ENCODE results near the gene WDR26.
"Not testable (repeated sequence)": the region's sequence is repeated elsewhere in the genome, so short reads cannot be mapped to it uniquely, and the experiment has no call there.

The WDR26 gene

DNA sequence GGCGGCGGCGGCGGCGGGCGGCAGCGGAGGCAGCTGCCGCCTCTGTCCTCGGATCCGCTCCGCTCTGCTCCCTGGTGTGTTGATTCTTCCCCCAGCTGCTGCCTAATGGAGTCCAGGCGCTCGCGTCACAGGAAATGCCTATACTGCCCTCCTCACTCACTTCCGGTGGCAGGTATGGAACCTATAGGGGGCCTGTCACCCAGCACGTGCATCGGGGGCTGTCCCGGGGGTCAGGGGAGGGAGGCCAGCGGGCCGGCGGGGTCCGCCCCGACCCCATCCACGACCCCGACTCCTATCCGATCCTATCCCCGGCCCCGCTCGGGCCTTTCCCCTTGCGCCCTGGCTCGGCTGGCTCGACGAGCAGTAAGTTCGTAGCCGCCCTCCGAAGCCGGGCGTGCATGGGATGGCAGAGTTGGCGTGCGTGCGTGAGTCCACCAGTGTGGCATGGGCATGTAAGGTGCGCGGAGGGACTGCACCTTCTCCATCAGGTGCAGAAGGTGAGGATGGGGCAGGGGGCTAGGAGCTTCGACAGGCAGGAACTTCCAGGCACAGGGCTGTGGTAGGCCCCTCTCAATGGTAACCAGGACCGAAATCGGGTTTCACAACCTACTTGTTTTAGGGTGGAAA lies at the start of gene WDR26:
TSS of gene WDR26 (minus strand) at position 107 of the 627 bp plus-strand sequence.
- no peak for DNase-seq (ENCODE audit: low read depth)

DNA sequence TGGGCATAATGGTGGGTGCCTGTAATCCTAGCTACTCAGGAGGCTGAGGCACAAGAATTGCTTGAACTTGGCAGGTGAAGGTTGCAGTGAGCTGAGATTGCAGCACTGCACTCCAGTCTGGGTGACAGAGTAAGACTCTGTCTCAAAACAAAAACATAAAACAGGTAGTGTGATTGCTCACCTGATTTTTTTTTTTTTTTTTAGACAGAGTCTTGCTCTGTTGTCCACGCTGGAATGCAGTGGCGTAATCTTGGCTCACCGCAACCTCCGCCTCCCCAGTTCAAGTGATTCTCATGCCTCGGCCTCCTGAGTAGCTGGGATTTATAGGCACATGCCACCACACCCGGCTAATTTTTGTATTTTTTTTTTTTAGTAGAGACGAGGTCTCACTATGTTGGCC lies 48.6 kb upstream of the WDR26 start:
- DNase-seq (ENCODE audit: low read depth) = not testable (repeated sequence)

DNA sequence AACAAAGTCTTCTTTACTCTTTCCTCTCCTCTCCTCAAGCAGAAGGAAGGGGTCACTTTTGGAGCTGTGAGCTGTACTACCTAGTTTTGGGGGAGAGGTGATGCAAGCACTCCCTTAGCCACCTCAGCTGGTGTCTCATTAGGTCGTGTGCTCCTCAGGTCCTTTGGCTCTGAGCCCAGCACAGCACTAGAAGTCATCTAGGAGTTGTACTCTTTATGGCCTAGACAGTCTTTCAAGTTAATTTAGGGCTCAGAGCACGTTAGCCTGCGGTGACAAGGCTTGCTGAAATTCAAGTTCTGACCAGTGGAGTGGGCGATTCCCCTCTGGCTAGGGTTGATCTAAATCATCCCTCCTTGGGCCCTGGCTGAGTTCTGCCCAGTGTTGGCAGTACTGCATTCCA lies 48.0 kb upstream of the WDR26 start:
- no peak for DNase-seq (ENCODE audit: low read depth)

DNA sequence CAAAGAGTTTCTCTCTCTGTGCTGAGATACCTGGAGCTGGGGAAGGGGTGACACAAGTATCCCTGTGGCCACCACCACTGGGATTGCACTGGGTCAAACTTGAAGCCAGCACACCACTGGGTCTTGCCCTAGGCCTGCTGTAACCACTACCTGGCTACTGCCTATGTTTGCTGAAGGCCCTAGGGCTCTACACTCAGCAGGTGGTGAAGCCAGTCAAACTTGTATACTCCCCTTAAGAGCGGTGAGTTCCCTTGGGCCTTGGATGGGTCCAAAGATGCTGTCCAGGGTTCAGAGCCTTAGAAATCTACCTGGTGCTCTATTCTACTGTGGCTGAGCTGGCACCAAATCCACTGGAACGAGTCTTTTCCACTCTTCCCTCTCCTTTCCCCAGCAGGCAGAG lies 47.0 kb upstream of the WDR26 start:
- no peak for DNase-seq (ENCODE audit: low read depth)

DNA sequence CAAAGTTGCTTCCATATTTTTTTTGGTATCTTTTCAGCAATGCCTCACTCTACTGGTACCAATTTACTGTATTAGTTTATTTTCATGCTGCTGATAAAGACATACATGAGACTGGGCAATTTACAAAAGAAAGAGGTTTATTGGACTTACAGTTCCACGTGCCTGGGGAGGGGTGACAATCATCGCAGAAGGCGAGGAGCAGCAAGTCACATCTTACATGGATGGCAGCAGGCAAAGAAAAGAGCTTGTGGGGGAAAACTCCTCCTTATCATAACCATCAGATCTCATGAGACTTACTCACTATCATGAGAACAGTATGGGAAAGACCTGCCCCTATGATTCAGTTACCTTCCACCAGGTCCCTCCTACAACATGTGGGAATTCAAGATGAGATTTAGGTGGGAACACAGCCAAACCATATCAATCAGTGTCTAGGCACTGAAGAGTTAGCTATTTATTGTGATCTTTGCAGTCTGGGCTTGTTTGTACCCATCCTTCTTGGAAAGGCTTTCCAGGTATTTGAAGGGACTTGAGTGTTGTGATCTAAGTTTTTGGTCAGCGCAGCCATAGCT lies 46.4 kb upstream of the WDR26 start:
- DNase-seq (ENCODE audit: low read depth) = not testable (repeated sequence)

DNA sequence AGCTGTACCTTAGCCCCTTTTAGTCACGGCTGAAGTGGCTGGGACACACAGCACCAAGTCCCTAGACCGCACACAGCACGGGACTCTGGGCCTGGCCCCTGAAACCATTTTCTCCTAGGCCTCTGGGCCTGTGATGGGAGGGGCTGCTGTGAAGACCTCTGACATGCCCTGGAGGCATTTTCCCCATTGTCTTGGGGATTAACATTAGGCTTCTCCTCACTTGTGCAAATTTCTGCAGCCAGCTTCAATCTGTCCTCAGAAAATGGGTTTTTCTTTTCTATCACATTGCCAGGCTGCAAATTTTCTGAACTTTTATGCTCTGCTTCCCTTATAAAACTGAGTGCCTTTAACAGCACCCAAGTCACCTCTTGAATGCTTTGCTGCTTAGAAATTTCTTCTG lies 45.6 kb upstream of the WDR26 start:
- not testable (repeated sequence) for DNase-seq (ENCODE audit: low read depth)

DNA sequence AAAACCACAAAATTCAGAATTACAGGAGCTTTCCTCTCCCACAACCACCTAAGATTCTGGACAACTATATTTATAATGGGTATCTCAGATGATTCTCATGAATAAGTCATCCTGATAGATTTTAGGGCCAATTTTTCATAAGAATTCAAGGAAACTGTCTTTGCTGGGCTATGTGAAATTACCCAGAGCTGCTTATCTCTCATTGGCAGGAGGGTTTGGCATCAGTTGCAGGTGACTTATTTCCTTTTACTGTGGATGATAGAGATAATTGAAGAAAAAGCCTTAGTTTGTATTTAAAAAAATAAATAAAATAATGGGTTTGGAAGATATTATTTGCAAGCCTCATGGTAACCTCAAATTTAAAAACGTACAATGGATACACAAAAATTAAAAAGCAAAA lies 38.2 kb upstream of the WDR26 start:
- no peak for DNase-seq (ENCODE audit: low read depth)

DNA sequence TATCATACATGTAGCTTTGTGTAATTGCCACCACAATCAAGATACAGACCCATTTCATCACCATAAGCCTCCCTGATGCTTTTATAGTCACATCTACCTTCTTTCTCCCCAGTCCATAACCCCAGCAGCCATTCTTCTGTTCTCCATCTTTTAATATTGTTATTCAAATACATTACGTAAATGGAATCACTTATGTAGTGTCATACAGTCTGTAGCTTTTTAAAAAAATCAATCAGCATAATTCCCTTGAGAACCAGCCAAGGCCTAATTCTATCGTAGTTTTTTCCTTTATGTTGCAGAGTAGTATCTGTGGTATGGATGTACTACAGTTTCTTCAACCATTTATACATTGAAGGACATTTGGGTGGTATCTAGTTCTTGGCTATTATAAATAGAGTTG lies 31.6 kb upstream of the WDR26 start:
- DNase-seq (ENCODE audit: low read depth) = no peak

DNA sequence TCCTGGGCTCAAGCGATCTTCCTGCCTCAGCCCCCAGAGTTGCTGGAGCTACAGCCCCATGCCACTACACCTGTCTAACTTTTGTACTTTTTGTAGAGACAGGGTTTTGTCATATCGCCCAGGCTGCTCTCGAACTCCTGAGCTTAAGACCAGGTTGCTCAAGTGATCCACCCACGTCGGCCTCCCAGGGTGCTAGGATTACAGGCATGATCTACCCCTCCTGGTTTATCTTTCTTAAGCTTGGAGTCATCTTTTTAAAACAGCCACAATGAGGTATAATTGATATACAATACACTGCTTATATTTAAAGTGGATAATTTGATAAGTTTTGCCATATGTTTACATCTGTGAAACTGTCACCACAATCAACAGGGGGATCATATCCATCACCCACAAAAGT lies 25.4 kb upstream of the WDR26 start:
- DNase-seq (ENCODE audit: low read depth) = no peak

DNA sequence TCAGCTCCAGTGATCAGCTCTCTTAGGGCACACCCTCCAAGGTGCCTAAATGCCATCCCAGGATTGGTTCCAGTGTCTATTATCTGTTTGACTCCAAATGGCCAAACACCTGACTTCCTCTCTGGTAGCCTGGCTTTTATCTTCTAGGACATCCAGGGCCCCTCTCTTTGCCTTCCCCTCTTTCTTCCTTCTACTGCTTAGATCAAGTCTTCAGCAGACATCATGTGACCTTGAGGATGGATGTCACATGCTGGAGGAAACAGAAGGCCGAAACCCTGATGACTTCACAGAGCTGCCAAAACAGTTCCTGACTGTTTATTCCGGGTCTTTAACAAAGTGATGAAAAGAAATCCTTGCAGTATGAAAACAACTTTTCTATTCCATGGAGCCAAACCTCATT lies 24.4 kb upstream of the WDR26 start:
- DNase-seq (ENCODE audit: low read depth) = no peak

DNA sequence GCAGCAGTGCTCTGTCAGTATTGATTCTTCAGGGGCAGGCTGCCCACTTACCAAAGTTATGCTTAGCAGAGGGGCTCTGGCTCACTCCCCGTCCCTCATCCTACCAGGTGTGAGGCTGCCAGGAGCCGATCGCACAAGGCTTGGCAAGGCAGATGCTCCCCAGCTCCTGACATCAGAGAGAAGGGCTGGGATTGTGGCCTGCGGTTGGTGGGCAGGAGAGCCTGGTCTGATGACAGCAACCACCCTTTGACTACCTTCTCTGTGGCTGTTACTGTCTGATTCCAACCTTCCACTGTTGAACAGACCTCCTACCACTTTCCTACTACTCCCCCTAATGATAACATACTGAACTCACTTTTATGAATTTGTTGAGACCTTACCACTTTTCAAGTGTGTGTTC lies 23.7 kb upstream of the WDR26 start:
- DNase-seq (ENCODE audit: low read depth) = no peak

DNA sequence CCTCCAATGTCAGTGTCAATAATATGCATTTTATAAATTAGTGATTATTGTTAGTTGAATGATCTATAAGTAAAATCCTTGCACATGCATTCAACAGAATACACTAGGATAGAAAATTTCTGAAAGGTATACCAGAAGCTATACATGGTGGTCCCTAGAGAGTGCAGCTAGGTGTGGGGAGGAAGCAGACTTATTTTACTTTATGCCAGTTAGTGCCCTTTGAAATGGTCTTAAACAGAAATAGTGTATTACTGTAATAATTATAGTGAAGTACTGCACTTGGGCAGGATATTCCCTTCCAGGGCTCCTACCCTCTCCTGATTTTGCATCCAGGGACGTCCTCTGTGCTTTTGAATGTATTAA lies 23.2 kb upstream of the WDR26 start:
- DNase-seq (ENCODE audit: low read depth) = no peak

DNA sequence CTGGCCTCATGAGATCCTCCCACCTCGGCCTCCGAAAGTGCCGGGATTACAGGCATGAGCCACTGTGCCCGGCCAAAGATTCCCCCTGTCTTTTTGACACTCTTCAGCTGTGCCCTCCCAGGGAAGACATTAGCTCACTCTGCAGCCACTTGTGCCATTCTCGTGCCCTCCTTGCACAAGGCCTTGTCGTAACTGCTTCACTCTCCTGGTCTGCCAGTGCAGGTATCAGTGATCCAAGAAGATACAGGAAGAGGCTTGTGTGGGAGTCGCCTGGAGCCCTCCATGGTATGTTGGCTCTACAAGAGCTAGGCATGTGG lies 22.0 kb upstream of the WDR26 start:
- DNase-seq (ENCODE audit: low read depth) = no peak

DNA sequence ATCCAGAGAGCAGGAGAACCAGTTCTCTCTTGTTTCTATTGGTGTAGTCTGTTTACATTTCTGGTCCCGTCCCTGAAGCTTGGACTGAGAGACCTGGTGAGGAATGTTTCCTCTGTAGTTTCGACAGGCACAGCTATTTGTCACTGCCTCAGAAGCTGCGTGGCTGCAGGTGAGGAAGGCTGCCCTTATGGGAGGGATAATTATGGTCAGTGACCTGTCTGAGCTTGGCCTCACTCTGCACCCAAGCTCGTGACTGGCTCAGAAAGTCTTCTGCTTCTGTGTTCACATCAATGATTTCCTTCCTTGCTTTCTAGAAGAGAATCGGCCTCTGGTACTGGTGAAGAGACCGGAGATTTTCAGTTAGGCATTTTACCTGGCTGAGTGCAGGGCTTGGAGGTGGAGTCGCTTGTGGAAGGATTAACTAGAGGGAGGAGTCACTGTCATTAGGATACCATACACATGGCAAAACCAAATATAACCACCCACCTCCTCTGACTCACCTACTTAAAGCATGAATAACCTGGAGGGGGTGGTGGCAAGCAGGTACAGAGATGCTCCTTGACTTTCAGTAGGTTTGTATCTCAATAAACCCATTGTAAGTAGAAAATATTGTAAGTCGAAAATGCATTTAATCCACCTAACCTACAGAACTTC lies 19.9 kb upstream of the WDR26 start:
- DNase-seq (ENCODE audit: low read depth) = no peak

DNA sequence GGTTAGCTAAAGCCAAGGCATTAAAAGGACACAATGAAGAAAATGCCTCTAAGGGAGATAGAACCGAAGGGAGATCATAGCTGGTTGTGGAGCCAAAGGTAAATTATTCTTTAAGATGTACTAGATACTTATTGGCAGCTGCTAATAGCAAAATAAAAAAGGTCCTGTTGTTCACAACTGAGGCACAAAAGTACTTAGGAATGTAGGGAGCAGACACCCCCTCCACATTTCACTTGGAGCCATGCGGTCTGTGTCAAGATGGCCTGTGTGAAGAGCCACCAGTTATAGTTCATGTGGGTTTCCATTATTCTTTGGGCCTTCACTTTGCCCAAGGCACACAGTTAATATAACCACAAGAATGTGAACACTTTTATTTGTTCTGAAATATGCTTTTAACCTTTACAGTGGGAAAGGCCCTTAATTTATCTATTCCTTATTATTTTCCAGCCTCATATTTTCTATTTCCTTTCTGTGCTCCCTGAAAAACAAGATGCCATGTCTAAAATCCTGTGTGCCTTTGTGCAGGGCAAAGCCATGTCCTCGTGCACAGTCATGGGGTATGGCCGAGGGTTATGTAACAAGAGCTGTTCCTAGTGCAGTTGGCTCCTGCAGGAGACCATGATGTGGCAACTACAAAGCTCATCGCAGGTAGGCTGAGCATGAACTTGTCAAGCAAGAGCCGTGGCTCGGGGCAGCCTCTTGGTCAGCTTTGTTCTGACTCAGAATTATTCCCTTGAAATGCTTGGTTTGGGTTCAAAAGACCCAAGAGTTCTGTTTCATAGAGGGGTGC lies 16.2 kb upstream of the WDR26 start:
- DNase-seq (ENCODE audit: low read depth) = no peak

DNA sequence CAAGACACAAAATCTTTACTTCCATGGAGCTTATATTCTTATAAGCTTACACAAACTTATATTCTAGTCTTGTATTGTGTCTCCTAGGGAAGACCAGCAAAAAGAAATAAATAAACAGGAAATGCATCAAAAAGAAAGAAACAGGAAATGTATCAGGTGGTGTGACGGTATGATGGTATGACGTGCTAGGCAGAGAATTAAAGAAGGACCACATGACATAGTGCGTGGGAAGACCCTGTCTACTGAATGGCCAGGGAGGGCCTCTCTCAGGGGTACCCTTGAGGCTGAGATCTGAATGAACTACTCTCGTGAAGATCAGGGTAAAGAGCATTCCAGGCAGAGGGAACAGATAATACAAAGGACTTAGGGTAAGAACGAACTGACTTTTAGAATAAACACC lies 15.6 kb upstream of the WDR26 start:
- DNase-seq (ENCODE audit: low read depth) = no peak

DNA sequence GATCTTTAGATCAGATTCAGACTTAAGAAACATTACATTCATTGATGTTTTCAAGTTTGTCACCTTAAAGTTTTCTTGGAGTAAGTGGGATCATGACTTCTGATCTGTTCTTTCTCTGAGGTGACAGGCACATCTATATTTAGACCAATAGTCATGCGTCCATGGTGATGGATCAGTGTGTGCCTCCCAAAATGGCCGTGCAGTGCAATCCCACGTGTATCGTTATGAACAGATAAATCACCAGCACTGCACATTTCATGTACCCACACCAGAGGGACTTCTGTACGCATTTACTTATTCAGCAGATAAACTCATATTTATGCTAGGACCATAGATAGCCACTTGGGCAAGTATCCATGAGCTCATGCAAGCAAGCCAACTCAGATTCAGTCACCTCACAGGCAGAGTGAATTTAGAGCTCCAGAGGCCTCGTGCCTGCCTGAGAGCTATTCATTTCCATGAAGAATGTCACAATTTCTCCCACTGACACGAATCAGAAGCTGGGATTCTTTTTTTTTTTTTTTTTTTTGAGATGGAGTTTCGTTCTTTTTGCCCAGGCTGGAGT lies 13.9 kb upstream of the WDR26 start:
- no peak for DNase-seq (ENCODE audit: low read depth)

DNA sequence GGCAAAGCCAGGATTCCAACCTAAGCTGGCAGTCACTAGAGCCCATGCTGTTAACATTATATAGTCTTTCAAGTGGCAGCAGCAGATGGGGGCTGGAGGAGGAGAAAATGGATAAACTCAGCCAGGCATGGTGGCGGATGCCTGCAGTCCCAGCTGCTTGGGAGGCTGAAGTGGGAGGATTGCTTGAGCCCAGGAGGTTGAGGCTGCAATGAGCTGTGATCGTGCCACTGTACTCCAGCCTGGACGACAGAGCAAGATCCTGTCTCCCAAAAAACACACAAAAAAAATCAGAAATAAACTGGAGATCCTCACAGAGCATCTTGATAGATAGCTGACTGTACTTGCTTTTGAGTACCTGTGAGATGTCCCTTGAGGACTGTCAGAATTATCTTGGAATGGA lies 13.4 kb upstream of the WDR26 start:
- DNase-seq (ENCODE audit: low read depth) = no peak

DNA sequence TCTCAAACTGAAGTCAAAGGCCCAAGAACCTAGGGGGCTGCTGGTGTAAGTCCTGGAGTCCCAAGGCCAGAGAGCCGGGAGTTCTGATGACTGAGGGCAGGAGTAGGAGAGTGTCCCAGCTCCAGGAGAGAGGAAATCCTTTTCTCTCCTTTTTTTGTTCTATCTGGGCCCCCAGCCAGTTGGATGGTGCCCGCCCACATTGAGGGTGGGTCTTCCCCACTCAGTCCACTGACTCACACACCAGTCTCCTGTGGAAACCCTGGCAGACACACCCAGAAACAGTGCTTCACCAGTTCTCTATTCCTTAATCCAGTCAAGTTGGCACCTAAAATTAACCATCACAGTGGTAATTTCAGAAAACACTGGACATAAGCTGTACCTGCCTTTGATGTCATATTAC lies 12.7 kb upstream of the WDR26 start:
- peak; percentile 60 for DNase-seq (ENCODE audit: low read depth)

DNA sequence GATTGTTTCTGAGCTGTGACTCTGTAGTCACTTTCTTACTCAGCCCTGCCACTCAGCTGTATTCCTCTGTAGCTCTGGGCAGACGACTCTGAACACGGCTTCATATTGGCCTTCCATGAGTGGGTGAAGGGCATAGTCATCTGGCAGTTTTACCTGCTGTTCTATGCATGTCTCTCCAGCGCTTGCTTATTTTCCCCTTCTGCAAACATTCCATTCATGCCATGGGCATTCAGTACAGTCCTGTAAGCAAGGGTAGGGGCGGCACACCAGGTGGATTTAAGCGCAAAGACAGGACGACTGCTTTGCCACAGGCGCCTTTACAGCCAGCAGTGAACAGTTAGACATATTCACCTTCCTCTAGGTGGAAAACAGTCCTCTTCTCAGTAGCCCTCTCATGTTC lies 4.4 kb upstream of the WDR26 start:
- no peak for DNase-seq (ENCODE audit: low read depth)

DNA sequence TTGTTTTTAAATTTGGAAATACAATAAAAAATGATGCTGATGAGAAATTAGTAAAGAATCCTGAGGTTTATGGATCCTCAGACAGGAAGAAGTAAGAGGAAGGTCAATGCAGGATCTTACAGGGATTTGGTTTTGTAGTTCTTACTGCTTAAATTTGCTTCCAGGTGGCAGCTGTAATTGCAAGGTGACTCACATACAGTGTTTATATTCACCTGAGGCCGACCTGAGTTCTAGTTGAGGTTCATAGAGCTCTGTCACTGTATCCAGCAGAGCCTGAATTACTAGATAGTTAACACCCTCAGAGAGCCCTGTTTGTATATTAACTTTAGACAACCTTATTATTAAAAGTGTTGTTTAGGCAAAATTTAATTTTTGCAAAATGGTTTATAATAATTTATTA lies 1.4 kb upstream of the WDR26 start:
- no peak for DNase-seq (ENCODE audit: low read depth)

DNA sequence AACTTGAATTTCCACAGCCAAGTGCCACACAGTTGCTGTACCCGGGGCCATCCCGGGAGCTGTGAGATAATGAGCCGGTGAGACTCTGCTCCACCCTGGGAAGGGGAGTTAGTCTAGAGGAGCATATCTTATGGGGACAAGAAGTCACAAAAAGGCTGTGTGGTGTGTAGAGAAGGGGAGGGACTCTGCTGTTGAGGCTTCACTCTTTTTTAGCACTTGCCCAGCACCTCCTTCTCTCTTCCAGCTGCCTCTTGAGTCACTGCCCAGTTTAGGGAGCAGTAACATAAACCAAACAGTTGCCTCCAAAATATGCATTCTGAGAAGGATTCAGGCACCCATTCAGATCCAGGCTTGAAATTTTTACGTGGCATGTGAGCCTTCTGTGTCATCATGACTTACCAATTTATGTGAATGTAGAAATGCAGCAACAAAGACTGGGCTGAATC lies 744 bp upstream of the WDR26 start:
- peak; percentile 68 for DNase-seq (ENCODE audit: low read depth)

Data from fibroblast of the conjunctiva (primary cell).